Measurements from ENCODE around the gene COL6A1. TPM values are rescaled to one million over a fixed set of nuclear protein-coding genes. Genes with fewer than 3 reads are reported as not detected.

COL6A1 gene
- total RNA-seq, 3 donors from 2014 or later = 45.0 to 663 (median 114) TPM

- Histone ChIP-seq H3K9me3 (no peaks in the 10 kb centered on the region), H3K4me1 (ENCODE audit: low read depth) (no peaks in the 10 kb centered on the region), H3K4me3 (no peak overlapping the region), H3K36me3 (ENCODE audit: low read depth) (no peaks in the 10 kb centered on the region)
- ATAC-seq = no peak
- TF ChIP-seq CTCF (IDR thresholded peaks at IDR 0.05) = no peak
- intact Hi-C loops (cut with DNase I, micrococcal nuclease) = no loop called here
- DNase-seq = no peak
Observed at GRCh38 chr21:45998276-45998701, 16.7 kb downstream of the COL6A1 start.

- Histone ChIP-seq H3K4me3 (no peak overlapping the region), H3K4me1 (ENCODE audit: low read depth) (no peaks in the 10 kb centered on the region), H3K36me3 (ENCODE audit: low read depth) (no peaks in the 10 kb centered on the region), H3K9me3 (no peaks in the 10 kb centered on the region)
- DNase-seq = peak in 2 of 3 donors; percentile 20 to 32
- no peak for ATAC-seq
- TF ChIP-seq CTCF (IDR thresholded peaks at IDR 0.05) = no peak
- intact Hi-C loops (cut with DNase I, micrococcal nuclease) = no loop called here
Observed at GRCh38 chr21:45998871-45999580, 17.5 kb downstream of the COL6A1 start.

GRCh38 chr21:45999581-46000181 is 18.1 kb downstream of the COL6A1 start:
- intact Hi-C loops (cut with DNase I, micrococcal nuclease) = no loop called here
- no peak overlapping the region for H3K4me3 ChIP-seq
- ATAC-seq (no peak), DNase-seq (no peak)
- H3K36me3 ChIP-seq (ENCODE audit: low read depth) = no peaks in the 10 kb centered on the region
- H3K9me3 ChIP-seq = no peaks in the 10 kb centered on the region
- TF ChIP-seq CTCF (IDR thresholded peaks at IDR 0.05) = no peak
- H3K4me1 ChIP-seq (ENCODE audit: low read depth) = no peaks in the 10 kb centered on the region

GRCh38 chr21:46000182-46000730 is 18.7 kb downstream of the COL6A1 start:
- Histone ChIP-seq H3K4me1 (ENCODE audit: low read depth) (no peaks in the 10 kb centered on the region), H3K36me3 (ENCODE audit: low read depth) (no peaks in the 10 kb centered on the region)

More at GRCh38 chr21:46000182-46000730, 18.7 kb downstream of the COL6A1 start:
- ATAC-seq = no peak
- peak in 2 of 3 donors; percentile 18 to 30 for DNase-seq
- intact Hi-C loops (cut with DNase I, micrococcal nuclease) = no loop called here
- no peak for TF ChIP-seq CTCF (IDR thresholded peaks at IDR 0.05)
- no peak overlapping the region for H3K4me3 ChIP-seq
- no peaks in the 10 kb centered on the region for H3K9me3 ChIP-seq
